GM21367 (cell line): Measurements from ENCODE around the gene NLE1.
"Not testable (repeated sequence)": the region's sequence is repeated elsewhere in the genome, so short reads cannot be mapped to it uniquely, and the experiment has no call there.

Experiments
- ATAC-seq: cut with Tn5 transposase; IDR thresholded peaks from one replicate; pipeline ENCODE4 v1.9.1; 2021; ENCODE audit not compliant: unreplicated experiment

The NLE1 gene

GRCh38 chr17:35141681-35142466 is at the start of gene NLE1:
NLE1 (minus strand) TSS chr17:35142303; CDS start chr17:35142275, 28 bp downstream.
- ATAC-seq: peak; percentile 82

GRCh38 chr17:35191001-35191695 is 49.0 kb upstream of the NLE1 start:
- no peak for ATAC-seq

GRCh38 chr17:35189291-35189690 is 47.2 kb upstream of the NLE1 start:
- ATAC-seq: no peak

- ATAC-seq: no peak
Measured at GRCh38 chr17:35188111-35188510, 46.0 kb upstream of the NLE1 start.

- no peak for ATAC-seq
Measured at GRCh38 chr17:35187481-35187880, 45.4 kb upstream of the NLE1 start.

- no peak for ATAC-seq
Measured at GRCh38 chr17:35185849-35186248, 43.7 kb upstream of the NLE1 start.

- no peak for ATAC-seq
Measured at GRCh38 chr17:35184274-35184673, 42.2 kb upstream of the NLE1 start.

GRCh38 chr17:35183332-35183731 is 41.2 kb upstream of the NLE1 start:
- no peak for ATAC-seq

- ATAC-seq: not testable (repeated sequence)
Measured at GRCh38 chr17:35179379-35179778, 37.3 kb upstream of the NLE1 start.

GRCh38 chr17:35176897-35177296 is 34.8 kb upstream of the NLE1 start:
- ATAC-seq: no peak

- no peak for ATAC-seq
Measured at GRCh38 chr17:35175638-35176415, 33.7 kb upstream of the NLE1 start.

- no peak for ATAC-seq
Measured at GRCh38 chr17:35174835-35175334, 32.8 kb upstream of the NLE1 start.

GRCh38 chr17:35172321-35172720 is 30.2 kb upstream of the NLE1 start:
- ATAC-seq: not testable (repeated sequence)

- ATAC-seq: no peak
Measured at GRCh38 chr17:35171834-35172233, 29.7 kb upstream of the NLE1 start.

- ATAC-seq: no peak
Measured at GRCh38 chr17:35170968-35171771, 29.1 kb upstream of the NLE1 start.

GRCh38 chr17:35169835-35170363 is 27.8 kb upstream of the NLE1 start:
- ATAC-seq: no peak

GRCh38 chr17:35167666-35168065 is 25.6 kb upstream of the NLE1 start:
- no peak for ATAC-seq

- ATAC-seq: no peak
Measured at GRCh38 chr17:35167046-35167445, 24.9 kb upstream of the NLE1 start.

- ATAC-seq: no peak
Measured at GRCh38 chr17:35166526-35166925, 24.4 kb upstream of the NLE1 start.

GRCh38 chr17:35164716-35165115 is 22.6 kb upstream of the NLE1 start:
- no peak for ATAC-seq
